ENCODE measurements around the gene FAM3A. TPM values are rescaled to one million over a fixed set of nuclear protein-coding genes. Genes with fewer than 3 reads are reported as not detected.
A peak's percentile ranks its signal among the peaks of the same experiment; 100 is the strongest.

FAM3A gene
- total and polyA plus RNA-seq, 12 donors = 13.5 to 115 (median 55.6) TPM

- TF ChIP-seq CTCF (IDR thresholded peaks at IDR 0.05) = no peak
- TF ChIP-seq POLR2A (IDR thresholded peaks at IDR 0.05) = no peak
- Histone ChIP-seq H3K4me1 (replicated peaks in 1 of 2) (no peaks in the 10 kb centered on the region), H3K27ac (no peak overlapping the region), H3K27me3 (no peaks in the 10 kb centered on the region), H3K9me3 (replicated peaks in 1 of 3) (no peaks in the 10 kb centered on the region), H3K36me3 (replicated peaks in 1 of 2) (no peaks in the 10 kb centered on the region), H3K4me3 (no peak overlapping the region)
- WGBS, 4 donors = 86 to 96% (median 89%) methylated on average over 7 to 8 of the region's 8 CpGs
- intact Hi-C loops (cut with DNase I) = no loop called here
- no peak for DNase-seq
These were observed 39.2 kb downstream of the FAM3A start for GRCh38 chrX:154476821-154477220.

GRCh38 chrX:154473683-154474082 lies 42.3 kb downstream of the FAM3A start:
- H3K27ac ChIP-seq = no peak overlapping the region
- DNase-seq = no peak
- intact Hi-C loops (cut with DNase I) = no loop called here
- no peaks in the 10 kb centered on the region for H3K9me3 ChIP-seq (replicated peaks in 1 of 3)
- H3K4me3 ChIP-seq = no peak overlapping the region
- TF ChIP-seq CTCF (IDR thresholded peaks at IDR 0.05) = no peak
- no peak for TF ChIP-seq POLR2A (IDR thresholded peaks at IDR 0.05)
- H3K4me1 ChIP-seq (replicated peaks in 1 of 2) = no peaks in the 10 kb centered on the region
- 79 to 86% (median 80%) methylated on average over 6 to 7 of the region's 7 CpGs for WGBS, 4 donors
- peaks cover 0 to 30% of the 10 kb centered on the region in 2 donors for H3K36me3 ChIP-seq (replicated peaks in 1 of 2)
- H3K27me3 ChIP-seq = no peaks in the 10 kb centered on the region

- H3K27me3 ChIP-seq = no peaks in the 10 kb centered on the region
- intact Hi-C loops (cut with DNase I) = no loop called here
- no peaks in the 10 kb centered on the region for H3K9me3 ChIP-seq (replicated peaks in 1 of 3)
- H3K4me1 ChIP-seq (replicated peaks in 1 of 2) = no peaks in the 10 kb centered on the region
- DNase-seq = peak in 1 of 7 donors; percentile 8
- 79 to 83% (median 81%) methylated on average over 10 to 28 of the region's 28 CpGs for WGBS, 4 donors
- H3K36me3 ChIP-seq (replicated peaks in 1 of 2) = peaks cover 0 to 37% of the 10 kb centered on the region in 2 donors
- H3K4me3 ChIP-seq = no peak overlapping the region
- no peak for TF ChIP-seq POLR2A (IDR thresholded peaks at IDR 0.05)
- no peak for TF ChIP-seq CTCF (IDR thresholded peaks at IDR 0.05)
- H3K27ac ChIP-seq = no peak overlapping the region
These were observed 43.1 kb downstream of the FAM3A start for GRCh38 chrX:154472685-154473632.

GRCh38 chrX:154471839-154472684 lies 44.0 kb downstream of the FAM3A start:
- no peak for DNase-seq
- no peaks in the 10 kb centered on the region for H3K9me3 ChIP-seq (replicated peaks in 1 of 3)
- 86 to 93% (median 91%) methylated on average over 13 to 22 of the region's 23 CpGs for WGBS, 4 donors
- H3K27me3 ChIP-seq = no peaks in the 10 kb centered on the region
- TF ChIP-seq CTCF (IDR thresholded peaks at IDR 0.05) (no peak), POLR2A (IDR thresholded peaks at IDR 0.05) (no peak)
- H3K4me3 ChIP-seq = no peak overlapping the region
- intact Hi-C loops (cut with DNase I) = no loop called here
- no peak overlapping the region for H3K27ac ChIP-seq
- no peaks in the 10 kb centered on the region for H3K4me1 ChIP-seq (replicated peaks in 1 of 2)
- H3K36me3 ChIP-seq (replicated peaks in 1 of 2) = peaks cover 0 to 44% of the 10 kb centered on the region in 2 donors
